ENCODE data around the gene CATSPERZ. TPM values are rescaled to one million over a fixed set of nuclear protein-coding genes. Genes with fewer than 3 reads are reported as not detected.

Gene CATSPERZ
- total RNA-seq (not detected), polyA plus RNA-seq (not detected)
- long read RNA-seq, donor 1: 0 reads
- long read RNA-seq, donor 2: 0 reads

GRCh38 chr11:64299847-64300648 is at the start of gene CATSPERZ:
Gene CATSPERZ (plus strand): TSS chr11:64300358. CDS start chr11:64300411, 53 bp downstream.
- ATAC-seq (ENCODE audit: low FRiP score) (peak; percentile 27), DNase-seq (no peak)
- Histone ChIP-seq H3K4me3 (ENCODE audit: low read length in 2 of 2) (peak within 1 kb of the TSS in 1 of 2 donors; percentile 16), H3K27ac (ENCODE audit: low read depth in 1 of 2, low read length in 2 of 2) (no peak within 1 kb of the TSS), H3K27me3 (ENCODE audit: control insufficient read depth in 1 of 2, insufficient read depth in 2 of 2, low read length in 1 of 2) (no peaks in the 10 kb centered on the region), H3K36me3 (ENCODE audit: control insufficient read depth in 1 of 2, insufficient read depth in 2 of 2, low read length in 1 of 2) (no peaks in the 10 kb centered on the region), H3K4me1 (ENCODE audit: control insufficient read depth in 1 of 2, insufficient read depth in 2 of 2, low read length in 2 of 2) (no peaks in the 10 kb centered on the region), H3K9me3 (ENCODE audit: control insufficient read depth, low read length) (no peaks in the 10 kb centered on the region)
- intact Hi-C loops (cut with DNase I): loop anchor here (2.0 to 5.0 kb wide), 3 partner anchors 95 to 113 kb away; partner anchors contain the start of gene STIP1 (in 1 of the 2)
- WGBS, 2 donors: 6 to 10% methylated on average over 47 to 54 of the region's 54 CpGs

- WGBS, 2 donors: 20 to 24% methylated on average over 13 of the region's 13 CpGs
- H3K36me3 ChIP-seq (ENCODE audit: control insufficient read depth in 1 of 2, insufficient read depth in 2 of 2, low read length in 1 of 2): no peaks in the 10 kb centered on the region
- no peak overlapping the region for H3K4me3 ChIP-seq (ENCODE audit: low read length in 2 of 2)
- no peaks in the 10 kb centered on the region for H3K27me3 ChIP-seq (ENCODE audit: control insufficient read depth in 1 of 2, insufficient read depth in 2 of 2, low read length in 1 of 2)
- H3K27ac ChIP-seq (ENCODE audit: low read depth in 1 of 2, low read length in 2 of 2): no peak overlapping the region
- no peak for ATAC-seq (ENCODE audit: low FRiP score)
- H3K4me1 ChIP-seq (ENCODE audit: control insufficient read depth in 1 of 2, insufficient read depth in 2 of 2, low read length in 2 of 2): no peaks in the 10 kb centered on the region
- peak in 1 of 2 donors; percentile 68 for DNase-seq
- intact Hi-C loops (cut with DNase I): loop anchor here in 1 of 2 donors (2.0 kb wide), 1 partner anchor 18 kb away; no protein-coding TSS in a partner anchor
- H3K9me3 ChIP-seq (ENCODE audit: control insufficient read depth, low read length): no peaks in the 10 kb centered on the region
Measured at GRCh38 chr11:64250415-64251015, 49.6 kb upstream of the CATSPERZ start.

GRCh38 chr11:64251016-64251752 is 49.0 kb upstream of the CATSPERZ start, which contains the start of gene PLCB3:
Gene PLCB3 (plus strand): TSS chr11:64251530. CDS start chr11:64251650, 120 bp downstream.
- no peaks in the 10 kb centered on the region for H3K4me1 ChIP-seq (ENCODE audit: control insufficient read depth in 1 of 2, insufficient read depth in 2 of 2, low read length in 2 of 2)
- 1 to 2% methylated on average over 32 to 75 of the region's 75 CpGs for WGBS, 2 donors
- DNase-seq (peak in 1 of 2 donors; percentile 85), ATAC-seq (ENCODE audit: low FRiP score) (peak; percentile 76)
- no peaks in the 10 kb centered on the region for H3K27me3 ChIP-seq (ENCODE audit: control insufficient read depth in 1 of 2, insufficient read depth in 2 of 2, low read length in 1 of 2)
- peak within 1 kb of the TSS; percentile 59 to 81 for H3K4me3 ChIP-seq (ENCODE audit: low read length in 2 of 2)
- intact Hi-C loops (cut with DNase I): loop anchor here in 1 of 2 donors (2.0 kb wide), 1 partner anchor 18 kb away; no protein-coding TSS in a partner anchor
- H3K9me3 ChIP-seq (ENCODE audit: control insufficient read depth, low read length): no peaks in the 10 kb centered on the region
- H3K27ac ChIP-seq (ENCODE audit: low read depth in 1 of 2, low read length in 2 of 2): peak within 1 kb of the TSS in 1 of 2 donors; percentile 14
- no peaks in the 10 kb centered on the region for H3K36me3 ChIP-seq (ENCODE audit: control insufficient read depth in 1 of 2, insufficient read depth in 2 of 2, low read length in 1 of 2)

DNA sequence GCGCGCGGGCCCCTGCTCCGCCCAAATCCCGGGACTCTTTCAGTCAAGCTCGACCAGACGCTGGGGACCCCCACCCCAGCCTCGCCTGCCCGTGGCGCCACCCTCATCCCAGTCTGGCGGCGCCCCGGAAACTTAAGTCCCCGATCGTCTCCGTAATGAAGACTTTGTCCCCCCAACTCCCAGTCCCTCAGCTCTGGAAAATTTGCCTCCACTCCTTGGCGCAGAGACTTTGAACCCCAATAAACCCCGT is 48.5 kb upstream of the CATSPERZ start:
- 0 to 1% methylated on average over 18 of the region's 18 CpGs for WGBS, 2 donors
- intact Hi-C loops (cut with DNase I): loop anchor here in 1 of 2 donors (2.0 kb wide), 1 partner anchor 17 kb away; no protein-coding TSS in a partner anchor
- H3K27ac ChIP-seq (ENCODE audit: low read depth in 1 of 2, low read length in 2 of 2): no peak overlapping the region
- H3K4me3 ChIP-seq (ENCODE audit: low read length in 2 of 2): peak overlapping the region; percentile 59 to 81
- DNase-seq: no peak
- no peaks in the 10 kb centered on the region for H3K9me3 ChIP-seq (ENCODE audit: control insufficient read depth, low read length)
- peaks cover 0 to 3% of the 10 kb centered on the region in 2 donors for H3K36me3 ChIP-seq (ENCODE audit: control insufficient read depth in 1 of 2, insufficient read depth in 2 of 2, low read length in 1 of 2)
- ATAC-seq (ENCODE audit: low FRiP score): no peak
- no peaks in the 10 kb centered on the region for H3K27me3 ChIP-seq (ENCODE audit: control insufficient read depth in 1 of 2, insufficient read depth in 2 of 2, low read length in 1 of 2)
- no peaks in the 10 kb centered on the region for H3K4me1 ChIP-seq (ENCODE audit: control insufficient read depth in 1 of 2, insufficient read depth in 2 of 2, low read length in 2 of 2)

DNA sequence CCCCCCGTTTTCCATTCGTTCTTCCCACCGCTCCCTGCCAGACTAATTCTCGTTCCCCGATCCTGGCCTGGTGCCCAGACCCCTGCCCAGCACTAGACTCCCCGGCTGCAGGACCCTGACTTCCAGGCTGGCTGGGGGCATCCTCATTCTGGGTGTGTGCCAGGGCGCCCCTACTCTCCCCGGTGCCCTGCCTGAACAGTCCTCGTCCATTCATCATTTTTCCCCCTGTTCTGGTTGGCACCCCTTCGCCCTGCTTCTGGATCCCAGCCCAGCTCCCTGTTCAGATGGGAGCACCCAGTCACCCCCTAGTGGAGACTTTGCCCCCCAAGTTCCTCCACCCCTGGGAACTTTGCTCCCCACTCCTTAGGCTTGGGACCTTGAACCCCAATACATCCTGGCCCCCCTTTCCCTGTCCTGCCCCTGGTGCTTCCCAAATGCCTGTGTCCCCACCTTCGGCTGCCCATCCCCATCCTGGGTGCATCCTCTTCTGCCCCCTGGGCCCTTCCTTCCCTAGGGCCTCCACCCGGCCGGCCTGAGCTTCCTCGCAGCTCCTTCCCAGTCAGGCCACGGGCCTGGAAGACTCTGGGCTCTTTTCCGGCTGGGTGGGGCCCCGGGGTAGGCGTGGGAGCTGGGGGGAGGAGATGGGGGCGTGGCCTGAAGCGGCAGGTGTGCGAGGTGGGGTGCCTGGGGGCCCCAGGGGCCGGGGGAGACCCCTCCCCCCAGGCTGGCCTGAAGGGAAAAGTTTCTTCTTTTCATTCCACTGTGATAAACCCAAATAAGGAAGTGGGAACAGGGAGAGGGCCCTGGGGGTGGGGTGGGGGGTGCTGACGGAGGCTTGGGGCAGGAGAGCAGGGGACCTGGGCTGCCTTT is 47.9 kb upstream of the CATSPERZ start:
- Histone ChIP-seq H3K36me3 (ENCODE audit: control insufficient read depth in 1 of 2, insufficient read depth in 2 of 2, low read length in 1 of 2) (peaks cover 0 to 3% of the 10 kb centered on the region in 2 donors), H3K4me3 (ENCODE audit: low read length in 2 of 2) (peak overlapping the region; percentile 59 to 81), H3K9me3 (ENCODE audit: control insufficient read depth, low read length) (no peaks in the 10 kb centered on the region), H3K4me1 (ENCODE audit: control insufficient read depth in 1 of 2, insufficient read depth in 2 of 2, low read length in 2 of 2) (no peaks in the 10 kb centered on the region), H3K27ac (ENCODE audit: low read depth in 1 of 2, low read length in 2 of 2) (no peak overlapping the region), H3K27me3 (ENCODE audit: control insufficient read depth in 1 of 2, insufficient read depth in 2 of 2, low read length in 1 of 2) (no peaks in the 10 kb centered on the region)
- intact Hi-C loops (cut with DNase I): no loop called here
- 0 to 2% methylated on average over 23 of the region's 23 CpGs for WGBS, 2 donors
- ATAC-seq (ENCODE audit: low FRiP score): no peak
- peak in 1 of 2 donors; percentile 87 for DNase-seq

- Histone ChIP-seq H3K27ac (ENCODE audit: low read depth in 1 of 2, low read length in 2 of 2) (no peak overlapping the region), H3K4me1 (ENCODE audit: control insufficient read depth in 1 of 2, insufficient read depth in 2 of 2, low read length in 2 of 2) (no peaks in the 10 kb centered on the region), H3K27me3 (ENCODE audit: control insufficient read depth in 1 of 2, insufficient read depth in 2 of 2, low read length in 1 of 2) (no peaks in the 10 kb centered on the region), H3K4me3 (ENCODE audit: low read length in 2 of 2) (no peak overlapping the region), H3K36me3 (ENCODE audit: control insufficient read depth in 1 of 2, insufficient read depth in 2 of 2, low read length in 1 of 2) (peaks cover under 1 to 4% of the 10 kb centered on the region in 2 donors), H3K9me3 (ENCODE audit: control insufficient read depth, low read length) (no peaks in the 10 kb centered on the region)
- DNase-seq (no peak), ATAC-seq (ENCODE audit: low FRiP score) (no peak)
- intact Hi-C loops (cut with DNase I): no loop called here
- WGBS, 2 donors: 56 to 60% methylated on average over 8 of the region's 8 CpGs
Measured at GRCh38 chr11:64253043-64253442, 47.1 kb upstream of the CATSPERZ start.

GRCh38 chr11:64253481-64253880 is 46.7 kb upstream of the CATSPERZ start:
- WGBS, 2 donors: 13 to 18% methylated on average over 5 of the region's 5 CpGs
- DNase-seq: peak; percentile 83 to 92
- intact Hi-C loops (cut with DNase I): no loop called here
- no peak overlapping the region for H3K27ac ChIP-seq (ENCODE audit: low read depth in 1 of 2, low read length in 2 of 2)
- ATAC-seq (ENCODE audit: low FRiP score): no peak
- H3K4me1 ChIP-seq (ENCODE audit: control insufficient read depth in 1 of 2, insufficient read depth in 2 of 2, low read length in 2 of 2): no peaks in the 10 kb centered on the region
- peaks cover 5 to 7% of the 10 kb centered on the region in 2 donors for H3K36me3 ChIP-seq (ENCODE audit: control insufficient read depth in 1 of 2, insufficient read depth in 2 of 2, low read length in 1 of 2)
- H3K4me3 ChIP-seq (ENCODE audit: low read length in 2 of 2): no peak overlapping the region
- H3K27me3 ChIP-seq (ENCODE audit: control insufficient read depth in 1 of 2, insufficient read depth in 2 of 2, low read length in 1 of 2): no peaks in the 10 kb centered on the region
- no peaks in the 10 kb centered on the region for H3K9me3 ChIP-seq (ENCODE audit: control insufficient read depth, low read length)

DNA sequence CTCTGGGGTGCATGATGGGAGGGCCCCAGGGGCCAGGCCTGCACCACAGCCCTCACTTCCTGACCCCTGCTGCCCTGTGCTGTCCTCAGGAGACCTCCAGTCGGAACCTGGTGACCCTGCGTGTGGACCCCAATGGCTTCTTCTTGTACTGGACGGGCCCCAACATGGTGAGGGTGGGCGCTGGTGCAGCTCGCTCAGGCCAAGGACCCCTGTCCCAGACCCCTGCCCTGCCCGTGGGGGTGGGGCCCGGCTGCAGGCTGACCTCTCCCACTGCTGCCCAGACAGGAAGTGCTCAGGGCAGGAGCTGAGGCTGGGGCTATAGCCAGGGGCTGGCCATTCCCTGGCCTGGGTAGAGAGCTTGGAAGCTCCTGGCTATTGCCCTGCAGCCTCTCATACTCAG is 45.8 kb upstream of the CATSPERZ start:
- DNase-seq (no peak), ATAC-seq (ENCODE audit: low FRiP score) (no peak)
- no peaks in the 10 kb centered on the region for H3K9me3 ChIP-seq (ENCODE audit: control insufficient read depth, low read length)
- 86% methylated on average over 7 of the region's 7 CpGs for WGBS, 2 donors
- H3K4me1 ChIP-seq (ENCODE audit: control insufficient read depth in 1 of 2, insufficient read depth in 2 of 2, low read length in 2 of 2): no peaks in the 10 kb centered on the region
- H3K27ac ChIP-seq (ENCODE audit: low read depth in 1 of 2, low read length in 2 of 2): no peak overlapping the region
- intact Hi-C loops (cut with DNase I): no loop called here
- no peaks in the 10 kb centered on the region for H3K27me3 ChIP-seq (ENCODE audit: control insufficient read depth in 1 of 2, insufficient read depth in 2 of 2, low read length in 1 of 2)
- peaks cover 8 to 9% of the 10 kb centered on the region in 2 donors for H3K36me3 ChIP-seq (ENCODE audit: control insufficient read depth in 1 of 2, insufficient read depth in 2 of 2, low read length in 1 of 2)
- no peak overlapping the region for H3K4me3 ChIP-seq (ENCODE audit: low read length in 2 of 2)

Data from aorta (tissue), 5 donors.